GM12878 (cell line): ENCODE results near the gene ZNF646.
A peak's percentile ranks its signal among the peaks of the same experiment; 100 is the strongest.

Experiments used
- CEBPB ChIP-seq, 2 experiments: fragments of 150-350 bp in 1 of 2; IDR thresholded peaks; 2 replicates each; pipeline ENCODE4 v1.6.1; 2012 to 2014; ENCODE audit warnings: low read depth in 2 of 2, low read length in 2 of 2, borderline replicate concordance in 1 of 2, inconsistent platforms in 1 of 2
- EZH2 ChIP-seq: IDR thresholded peaks from 2 replicates; pipeline ENCODE4 v1.6.1; 2012; ENCODE audit warnings: low read depth, mild to moderate bottlenecking, control low read depth, inconsistent platforms, low read length, borderline replicate concordance; ENCODE audit not compliant: control insufficient read depth
- GATAD2B ChIP-seq: fragments of 450-650 bp; conservative IDR thresholded peaks from 2 replicates; pipeline ENCODE4 v1.6.1; 2017; ENCODE audit warnings: low read depth, mild to moderate bottlenecking, moderate library complexity
- JUNB ChIP-seq: IDR thresholded peaks from 2 replicates; pipeline ENCODE4 v1.6.1; 2016; ENCODE audit warnings: antibody characterized with exemption, mild to moderate bottlenecking
- JUND ChIP-seq: IDR thresholded peaks from 2 replicates; pipeline ENCODE4 v1.6.1; 2012; ENCODE audit warnings: low read depth, mild to moderate bottlenecking, low read length, improper control_type of control experiment, moderate library complexity
- MTA2 ChIP-seq: fragments of 450-650 bp; IDR thresholded peaks from 2 replicates; pipeline ENCODE4 v1.6.1; 2016; ENCODE audit warnings: low read depth, mild to moderate bottlenecking, moderate library complexity
- POLR2A ChIP-seq: IDR thresholded peaks from 2 replicates; pipeline ENCODE4 v1.6.1; 2011; ENCODE audit warnings: low read depth, mild to moderate bottlenecking, low read length
- RCOR1 ChIP-seq: conservative IDR thresholded peaks from 2 replicates; pipeline ENCODE4 v1.6.1; 2012; ENCODE audit warnings: low read depth, low read length, improper control_type of control experiment
- SMC3 ChIP-seq: IDR thresholded peaks from 2 replicates; pipeline ENCODE4 v1.6.1; 2011; ENCODE audit warnings: low read length, improper control_type of control experiment, borderline replicate concordance
- SPI1 ChIP-seq: IDR thresholded peaks from 2 replicates; pipeline ENCODE4 v1.6.1; 2011; ENCODE audit warnings: low read depth, mild to moderate bottlenecking, low read length, moderate library complexity, borderline replicate concordance; ENCODE audit not compliant: insufficient read depth
- STAT1 ChIP-seq: fragments of 450-650 bp; conservative IDR thresholded peaks from 2 replicates; pipeline ENCODE4 v1.6.1; 2014; ENCODE audit warnings: antibody characterized with exemption, mild to moderate bottlenecking
- TF ChIP-seq, protein P1 (sequence below), 3 experiments: IDR thresholded peaks in 2 of 3; conservative IDR thresholded peaks in 1 of 3; 2 replicates each; pipeline ENCODE4 v1.5.1; 2011; ENCODE audit warnings: low read depth in 3 of 3, low read length in 3 of 3, mild to moderate bottlenecking in 3 of 3, control low read depth in 2 of 3, moderate library complexity in 2 of 3, inconsistent platforms in 1 of 3, mixed read lengths in 1 of 3; ENCODE audit not compliant: control insufficient read depth in 2 of 3, insufficient read depth in 1 of 3; ENCODE audit errors: extremely low read depth in 1 of 3
- TF ChIP-seq, protein P2 (sequence below): IDR thresholded peaks from 2 replicates; pipeline ENCODE4 v1.6.1; 2012; ENCODE audit warnings: low read length, inconsistent platforms
- TF ChIP-seq, protein P3 (sequence below): IDR thresholded peaks from 2 replicates; pipeline ENCODE4 v1.6.1; 2011; ENCODE audit warnings: mild to moderate bottlenecking, low read depth, low read length, moderate library complexity; ENCODE audit not compliant: insufficient replicate concordance

DNA sequence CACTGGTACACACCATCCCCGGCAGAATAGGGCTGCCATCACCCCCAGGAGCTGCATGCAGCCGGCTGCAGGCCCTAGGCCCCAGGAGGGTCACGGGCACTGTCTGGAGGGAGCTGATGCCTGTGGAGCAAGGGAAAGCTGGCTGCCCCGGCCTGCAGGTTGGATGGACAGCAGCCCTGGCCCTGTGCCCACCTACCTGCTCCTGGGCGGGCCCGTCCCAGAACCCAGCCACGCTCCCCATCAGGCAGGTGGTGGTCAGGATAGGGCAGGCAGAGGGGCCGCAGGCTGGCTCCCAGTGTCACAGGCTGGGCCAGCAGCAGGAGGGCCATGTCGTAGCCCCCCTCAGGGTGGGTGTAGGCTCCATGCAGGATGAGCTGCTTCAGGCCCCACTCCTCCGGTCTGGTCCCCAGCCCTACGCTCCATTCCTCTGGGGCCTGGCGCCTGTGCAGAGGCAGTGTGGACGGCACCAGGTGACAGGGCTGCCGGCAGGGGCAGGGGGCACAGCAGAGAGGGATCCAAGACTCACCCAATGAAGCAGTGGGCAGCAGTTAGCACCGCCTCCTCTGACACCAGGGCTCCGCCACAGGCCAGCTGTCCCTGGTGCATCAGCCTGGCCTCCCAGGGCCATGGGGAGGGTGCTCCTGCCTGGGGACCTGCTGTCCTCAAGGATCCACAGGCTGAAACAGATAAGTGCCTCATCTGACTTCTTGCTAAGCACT is 10.5 kb downstream of the ZNF646 start:
- TF ChIP-seq, protein P1, sequence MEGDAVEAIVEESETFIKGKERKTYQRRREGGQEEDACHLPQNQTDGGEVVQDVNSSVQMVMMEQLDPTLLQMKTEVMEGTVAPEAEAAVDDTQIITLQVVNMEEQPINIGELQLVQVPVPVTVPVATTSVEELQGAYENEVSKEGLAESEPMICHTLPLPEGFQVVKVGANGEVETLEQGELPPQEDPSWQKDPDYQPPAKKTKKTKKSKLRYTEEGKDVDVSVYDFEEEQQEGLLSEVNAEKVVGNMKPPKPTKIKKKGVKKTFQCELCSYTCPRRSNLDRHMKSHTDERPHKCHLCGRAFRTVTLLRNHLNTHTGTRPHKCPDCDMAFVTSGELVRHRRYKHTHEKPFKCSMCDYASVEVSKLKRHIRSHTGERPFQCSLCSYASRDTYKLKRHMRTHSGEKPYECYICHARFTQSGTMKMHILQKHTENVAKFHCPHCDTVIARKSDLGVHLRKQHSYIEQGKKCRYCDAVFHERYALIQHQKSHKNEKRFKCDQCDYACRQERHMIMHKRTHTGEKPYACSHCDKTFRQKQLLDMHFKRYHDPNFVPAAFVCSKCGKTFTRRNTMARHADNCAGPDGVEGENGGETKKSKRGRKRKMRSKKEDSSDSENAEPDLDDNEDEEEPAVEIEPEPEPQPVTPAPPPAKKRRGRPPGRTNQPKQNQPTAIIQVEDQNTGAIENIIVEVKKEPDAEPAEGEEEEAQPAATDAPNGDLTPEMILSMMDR (IDR thresholded peaks at IDR 0.05 in 2 of 3, conservative IDR thresholded peaks at IDR 0.05 in 1 of 3; ENCODE audit: control insufficient read depth in 2 of 3, extremely low read depth in 1 of 3, insufficient read depth in 1 of 3, low read depth in 3 of 3, low read length in 3 of 3): no peak
- TF ChIP-seq MTA2 (no peak), CEBPB (IDR thresholded peaks at IDR 0.05; ENCODE audit: borderline replicate concordance in 1 of 2, low read depth in 2 of 2, low read length in 2 of 2) (no peak), RCOR1 (no peak), SPI1 (no peak), SMC3 (no peak), JUNB (no peak), STAT1 (no peak), JUND (no peak), POLR2A (peak; percentile 46; the same call in 1 of the 2 replicates), GATAD2B (no peak), EZH2 (no peak)
- TF ChIP-seq, protein P2, sequence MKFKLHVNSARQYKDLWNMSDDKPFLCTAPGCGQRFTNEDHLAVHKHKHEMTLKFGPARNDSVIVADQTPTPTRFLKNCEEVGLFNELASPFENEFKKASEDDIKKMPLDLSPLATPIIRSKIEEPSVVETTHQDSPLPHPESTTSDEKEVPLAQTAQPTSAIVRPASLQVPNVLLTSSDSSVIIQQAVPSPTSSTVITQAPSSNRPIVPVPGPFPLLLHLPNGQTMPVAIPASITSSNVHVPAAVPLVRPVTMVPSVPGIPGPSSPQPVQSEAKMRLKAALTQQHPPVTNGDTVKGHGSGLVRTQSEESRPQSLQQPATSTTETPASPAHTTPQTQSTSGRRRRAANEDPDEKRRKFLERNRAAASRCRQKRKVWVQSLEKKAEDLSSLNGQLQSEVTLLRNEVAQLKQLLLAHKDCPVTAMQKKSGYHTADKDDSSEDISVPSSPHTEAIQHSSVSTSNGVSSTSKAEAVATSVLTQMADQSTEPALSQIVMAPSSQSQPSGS: no peak
- TF ChIP-seq, protein P3, sequence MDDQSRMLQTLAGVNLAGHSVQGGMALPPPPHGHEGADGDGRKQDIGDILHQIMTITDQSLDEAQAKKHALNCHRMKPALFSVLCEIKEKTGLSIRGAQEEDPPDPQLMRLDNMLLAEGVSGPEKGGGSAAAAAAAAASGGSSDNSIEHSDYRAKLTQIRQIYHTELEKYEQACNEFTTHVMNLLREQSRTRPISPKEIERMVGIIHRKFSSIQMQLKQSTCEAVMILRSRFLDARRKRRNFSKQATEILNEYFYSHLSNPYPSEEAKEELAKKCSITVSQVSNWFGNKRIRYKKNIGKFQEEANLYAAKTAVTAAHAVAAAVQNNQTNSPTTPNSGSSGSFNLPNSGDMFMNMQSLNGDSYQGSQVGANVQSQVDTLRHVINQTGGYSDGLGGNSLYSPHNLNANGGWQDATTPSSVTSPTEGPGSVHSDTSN: no peak
